Gastroesophageal sphincter (tissue), 3 donors: Measurements from ENCODE around the gene SMPX.

Experiments
- EP300 ChIP-seq: sonication (generic); formaldehyde crosslinking; IDR thresholded peaks from one replicate; pipeline ENCODE4 v1.6.1; 2017; ENCODE audit warnings: antibody characterized with exemption, mild to moderate bottlenecking
- POLR2A ChIP-seq, 2 donors: fragments of 450-650 bp; IDR thresholded peaks; one replicate each; pipeline ENCODE4 v1.6.1; 2017; ENCODE audit warnings: antibody characterized with exemption in 2 of 2, mild to moderate bottlenecking in 2 of 2, moderate library complexity in 1 of 2
- POLR2AphosphoS5 ChIP-seq: sonication (generic); formaldehyde crosslinking; IDR thresholded peaks from one replicate; pipeline ENCODE4 v1.6.1; 2017; ENCODE audit warnings: antibody characterized with exemption
- TF ChIP-seq, protein P1 (sequence below), 4 experiments: fragments of 200-600 bp in 2 of 4; fragments of 450-650 bp in 2 of 4; sonication (generic) in 1 of 4; IDR thresholded peaks; one replicate each; pipeline ENCODE4 v1.5.1; 2017 to 2019; ENCODE audit warnings: antibody characterized with exemption in 4 of 4, mild to moderate bottlenecking in 2 of 4, moderate library complexity in 2 of 4

DNA sequence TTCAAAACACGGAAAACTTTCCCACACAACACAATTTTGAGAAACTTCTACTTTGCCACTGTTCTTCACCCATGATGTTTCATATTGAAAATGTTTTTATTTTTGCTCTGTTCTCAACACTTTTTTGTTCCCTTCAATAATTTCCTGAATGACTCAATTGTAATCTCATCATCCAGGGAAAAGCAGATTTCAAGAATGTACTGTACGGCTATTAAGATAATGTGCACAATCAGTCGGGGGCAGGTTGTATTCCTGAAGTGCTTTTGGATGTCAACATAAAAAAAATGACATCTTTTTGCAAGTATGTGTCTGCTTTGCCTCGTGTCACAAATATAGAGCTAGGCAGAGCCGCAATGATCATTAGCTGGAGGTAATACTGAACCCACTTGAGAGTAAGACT is 9.7 kb downstream of the SMPX start:
- TF ChIP-seq, protein P1, sequence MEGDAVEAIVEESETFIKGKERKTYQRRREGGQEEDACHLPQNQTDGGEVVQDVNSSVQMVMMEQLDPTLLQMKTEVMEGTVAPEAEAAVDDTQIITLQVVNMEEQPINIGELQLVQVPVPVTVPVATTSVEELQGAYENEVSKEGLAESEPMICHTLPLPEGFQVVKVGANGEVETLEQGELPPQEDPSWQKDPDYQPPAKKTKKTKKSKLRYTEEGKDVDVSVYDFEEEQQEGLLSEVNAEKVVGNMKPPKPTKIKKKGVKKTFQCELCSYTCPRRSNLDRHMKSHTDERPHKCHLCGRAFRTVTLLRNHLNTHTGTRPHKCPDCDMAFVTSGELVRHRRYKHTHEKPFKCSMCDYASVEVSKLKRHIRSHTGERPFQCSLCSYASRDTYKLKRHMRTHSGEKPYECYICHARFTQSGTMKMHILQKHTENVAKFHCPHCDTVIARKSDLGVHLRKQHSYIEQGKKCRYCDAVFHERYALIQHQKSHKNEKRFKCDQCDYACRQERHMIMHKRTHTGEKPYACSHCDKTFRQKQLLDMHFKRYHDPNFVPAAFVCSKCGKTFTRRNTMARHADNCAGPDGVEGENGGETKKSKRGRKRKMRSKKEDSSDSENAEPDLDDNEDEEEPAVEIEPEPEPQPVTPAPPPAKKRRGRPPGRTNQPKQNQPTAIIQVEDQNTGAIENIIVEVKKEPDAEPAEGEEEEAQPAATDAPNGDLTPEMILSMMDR (IDR thresholded peaks at IDR 0.05): no peak
- no peak for TF ChIP-seq POLR2A (IDR thresholded peaks at IDR 0.05)
- no peak for TF ChIP-seq POLR2AphosphoS5
- TF ChIP-seq EP300: no peak
